H9 (cell line): ENCODE results near the gene AKAP9. TPM values are rescaled to one million over a fixed set of nuclear protein-coding genes. Genes with fewer than 3 reads are reported as not detected.

Experiments
- DNase-seq: peaks from one replicate; pipeline ENCODE4 v3.0.0-alpha.2; 2017
- H2AFZ ChIP-seq: one replicate; pipeline ENCODE4 v1.6.1; 2013; ENCODE audit warnings: mild to moderate bottlenecking, low read length, control low read depth, moderate library complexity
- H2AK5ac ChIP-seq: 2 replicates; pipeline ENCODE4 v1.6.1; 2013; ENCODE audit warnings: low read length, control low read depth, mixed read lengths; ENCODE audit not compliant: insufficient read length
- H2BK120ac ChIP-seq: one replicate; pipeline ENCODE4 v1.6.1; 2013; ENCODE audit warnings: low read depth, mild to moderate bottlenecking, low read length, control low read depth, inconsistent platforms; ENCODE audit not compliant: poor library complexity, severe bottlenecking
- H2BK12ac ChIP-seq: 2 replicates; pipeline ENCODE4 v1.6.1; 2013; ENCODE audit warnings: low read length, control low read depth, mixed read lengths, low read depth; ENCODE audit not compliant: insufficient read length
- H2BK15ac ChIP-seq: 2 replicates; pipeline ENCODE4 v1.6.1; 2013; ENCODE audit warnings: low read depth, low read length, control low read depth
- H2BK20ac ChIP-seq: one replicate; pipeline ENCODE4 v1.6.1; 2013; ENCODE audit warnings: low read depth, mild to moderate bottlenecking, low read length, control low read depth, inconsistent platforms; ENCODE audit not compliant: poor library complexity, severe bottlenecking
- H2BK5ac ChIP-seq: 2 replicates; pipeline ENCODE4 v1.6.1; 2013; ENCODE audit warnings: low read length, control low read depth, mixed read lengths; ENCODE audit not compliant: insufficient read length
- H3K14ac ChIP-seq: 2 replicates; pipeline ENCODE4 v1.6.1; 2013; ENCODE audit warnings: low read length, control low read depth; ENCODE audit not compliant: insufficient read depth
- H3K18ac ChIP-seq: 2 replicates; pipeline ENCODE4 v1.6.1; 2013; ENCODE audit warnings: low read depth, mild to moderate bottlenecking, mixed read lengths, low read length, control low read depth; ENCODE audit not compliant: insufficient read length
- H3K23ac ChIP-seq: 2 replicates; pipeline ENCODE4 v1.6.1; 2013; ENCODE audit warnings: low read length, control low read depth, mixed read lengths, low read depth; ENCODE audit not compliant: insufficient read length
- H3K23me2 ChIP-seq: 2 replicates; pipeline ENCODE4 v1.6.1; 2013; ENCODE audit warnings: low read depth, mild to moderate bottlenecking, mixed read lengths, low read length, control low read depth; ENCODE audit not compliant: insufficient read length, poor library complexity, severe bottlenecking
- H3K27ac ChIP-seq: 2 replicates; pipeline ENCODE4 v1.5.1; 2013; ENCODE audit warnings: low read length, control low read depth, mixed read lengths, low read depth; ENCODE audit not compliant: insufficient read length
- H3K27me3 ChIP-seq: 2 replicates; pipeline ENCODE4 v1.6.1; 2013; ENCODE audit warnings: low read length, control low read depth, inconsistent platforms; ENCODE audit not compliant: insufficient read depth
- H3K4ac ChIP-seq: 2 replicates; pipeline ENCODE4 v1.6.1; 2013; ENCODE audit warnings: low read depth, mild to moderate bottlenecking, control low read depth, inconsistent platforms, low read length, moderate library complexity
- H3K4me1 ChIP-seq: 2 replicates; pipeline ENCODE4 v1.6.1; 2013; ENCODE audit warnings: low read length, control low read depth, inconsistent platforms; ENCODE audit not compliant: insufficient read depth
- H3K4me2 ChIP-seq: 2 replicates; pipeline ENCODE4 v1.6.1; 2013; ENCODE audit warnings: low read length, control low read depth, mixed read lengths; ENCODE audit not compliant: insufficient read length, insufficient read depth
- H3K56ac ChIP-seq: 2 replicates; pipeline ENCODE4 v1.6.1; 2013; ENCODE audit warnings: low read depth, mild to moderate bottlenecking, mixed read lengths, low read length, control low read depth; ENCODE audit not compliant: insufficient read length
- H3K79me1 ChIP-seq: 2 replicates; pipeline ENCODE4 v1.6.1; 2013; ENCODE audit warnings: low read depth, mild to moderate bottlenecking, moderate library complexity, low read length, control low read depth, inconsistent platforms; ENCODE audit not compliant: insufficient read depth, poor library complexity, severe bottlenecking
- H3K79me2 ChIP-seq: 2 replicates; pipeline ENCODE4 v1.6.1; 2013; ENCODE audit warnings: low read length, control low read depth, inconsistent platforms; ENCODE audit not compliant: insufficient read depth
- H3K9ac ChIP-seq: 2 replicates; pipeline ENCODE4 v1.6.1; 2013; ENCODE audit warnings: low read length, control low read depth, mixed read lengths; ENCODE audit not compliant: insufficient read length; ENCODE audit errors: extremely low read depth
- H3K9me3 ChIP-seq: one replicate; pipeline ENCODE4 v1.6.1; 2013; ENCODE audit warnings: low read depth, low read length, inconsistent platforms; ENCODE audit not compliant: control insufficient read depth
- H3T11ph ChIP-seq: one replicate; pipeline ENCODE4 v1.6.1; 2013; ENCODE audit warnings: mild to moderate bottlenecking, low read length, control low read depth, inconsistent platforms
- H4K20me1 ChIP-seq: one replicate; pipeline ENCODE4 v1.6.1; 2013; ENCODE audit not compliant: control insufficient read depth, insufficient read length, insufficient read depth
- H4K5ac ChIP-seq: 2 replicates; pipeline ENCODE4 v1.6.1; 2013; ENCODE audit warnings: low read depth, mild to moderate bottlenecking, mixed read lengths, low read length, control low read depth; ENCODE audit not compliant: insufficient read length
- H4K8ac ChIP-seq: replicated peaks from 2 replicates; pipeline ENCODE4 v1.6.1; 2013; ENCODE audit warnings: low read length, control low read depth, mixed read lengths, low read depth; ENCODE audit not compliant: insufficient read length
- H4K91ac ChIP-seq: 2 replicates; pipeline ENCODE4 v1.6.1; 2013; ENCODE audit warnings: low read depth, mild to moderate bottlenecking, moderate library complexity, mixed read lengths, low read length, control low read depth; ENCODE audit not compliant: insufficient read length
- H3K27ac Mint-ChIP-seq, 3 experiments: 2 replicates in 2 of 3; 3 replicates in 1 of 3; pipeline ENCODE4 v1.8.0; 2020 to 2021; ENCODE audit warnings: mixed read lengths in 3 of 3, mild to moderate bottlenecking in 1 of 3, moderate library complexity in 1 of 3
- H3K27me3 Mint-ChIP-seq: 2 replicates; pipeline ENCODE4 v1.8.0; 2021; ENCODE audit warnings: low read depth, mild to moderate bottlenecking, moderate library complexity, mixed read lengths
- H3K36me3 Mint-ChIP-seq, 3 experiments: 2 replicates in 2 of 3; 3 replicates in 1 of 3; pipeline ENCODE4 v1.8.0; 2020 to 2021; ENCODE audit warnings: low read depth in 3 of 3, mixed read lengths in 3 of 3; ENCODE audit not compliant: insufficient read depth in 1 of 3
- H3K4me1 Mint-ChIP-seq, 2 experiments: 2 replicates each; pipeline ENCODE4 v1.8.0; 2020; ENCODE audit warnings: mixed read lengths in 2 of 2
- H3K4me3 Mint-ChIP-seq, 2 experiments: 2 replicates in 1 of 2; 3 replicates in 1 of 2; pipeline ENCODE4 v1.8.0; 2020 to 2021; ENCODE audit warnings: mild to moderate bottlenecking in 2 of 2, mixed read lengths in 2 of 2, moderate library complexity in 1 of 2
- H3K9me3 Mint-ChIP-seq, 2 experiments: 2 replicates in 1 of 2; 3 replicates in 1 of 2; pipeline ENCODE4 v1.8.0; 2020; ENCODE audit warnings: mild to moderate bottlenecking in 2 of 2, mixed read lengths in 2 of 2, moderate library complexity in 1 of 2
- WGBS: extraction: QIAGEN DNeasy Blood & Tissue Kit; methylation state at CpG from one replicate; pipeline ENCODE4 v1.1.7; 2013; ENCODE audit warnings: missing lambda C conversion rate, low lambda C conversion rate, mixed read lengths; ENCODE audit not compliant: insufficient read length; ENCODE audit errors: extremely low coverage; 5-methylcytosine and 5-hydroxymethylcytosine counted together
- total RNA-seq: library from RNA; stranded (reverse); gene quantifications from 2 replicates; pipeline ENCODE4 v1.2.1, GENCODE V29; 2021
- TF ChIP-seq, protein P1 (sequence below): fragments of 200-600 bp; sonication (generic); conservative IDR thresholded peaks from 3 replicates; pipeline ENCODE4 v1.8.0; 2021; ENCODE audit warnings: antibody characterized with exemption, mild to moderate bottlenecking

Gene AKAP9
- total RNA-seq, 1 experiment from 2014 or later = 22.4 TPM

DNA sequence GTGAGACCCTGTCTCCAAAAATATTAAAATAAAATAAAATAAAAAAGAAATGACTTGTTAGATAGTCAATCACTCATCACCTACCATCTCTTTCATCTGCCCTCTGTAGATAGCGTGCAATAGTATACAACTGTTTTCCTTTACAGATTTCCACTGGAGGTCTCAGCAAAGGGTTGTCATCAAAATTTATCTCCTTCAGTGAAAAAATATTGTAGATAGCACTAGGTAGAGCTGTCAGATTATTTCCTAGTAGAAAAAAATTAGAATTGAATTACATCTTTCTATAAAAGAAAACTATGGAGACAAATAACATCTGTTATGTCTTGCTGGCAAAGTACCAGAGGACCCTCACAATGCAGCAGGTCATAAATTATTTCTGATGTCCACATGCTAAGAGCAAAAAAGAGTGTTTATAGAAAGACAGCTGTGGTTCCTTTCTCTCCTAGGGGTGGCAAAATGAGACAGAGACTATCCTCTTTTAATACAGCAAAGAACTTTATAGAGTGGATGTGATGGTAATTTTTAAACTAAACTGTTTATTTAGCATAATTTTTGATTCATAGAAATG, 209.9 kb downstream of the AKAP9 start:
- Histone ChIP-seq H4K20me1 (no peaks in the 10 kb centered on the region), H3K27me3 (no peaks in the 10 kb centered on the region), H2AFZ (no peak overlapping the region), H4K5ac (no peak overlapping the region), H3K4me1 (no peaks in the 10 kb centered on the region), H4K91ac (no peak overlapping the region), H2BK20ac (no peak overlapping the region), H3K23ac (no peak overlapping the region), H3K79me2 (no peaks in the 10 kb centered on the region), H3K27ac (no peak overlapping the region), H3K56ac (no peak overlapping the region), H3K4me2 (no peak overlapping the region), H3K23me2 (no peaks in the 10 kb centered on the region), H3K9me3 (no peaks in the 10 kb centered on the region), H3K18ac (no peak overlapping the region), H3T11ph (no peak overlapping the region), H4K8ac (no peak overlapping the region), H3K4ac (no peak overlapping the region), H3K9ac (no peak overlapping the region), H3K14ac (no peak overlapping the region), H2BK120ac (no peak overlapping the region), H2BK12ac (no peak overlapping the region), H2BK5ac (no peak overlapping the region), H2BK15ac (no peak overlapping the region), H2AK5ac (no peak overlapping the region), H3K79me1 (no peaks in the 10 kb centered on the region)
- no peaks in the 10 kb centered on the region for H3K36me3 Mint-ChIP-seq
- H3K4me1 Mint-ChIP-seq = no peaks in the 10 kb centered on the region
- H3K27ac Mint-ChIP-seq = no peak overlapping the region; a peak in 1 of 7 replicates
- TF ChIP-seq, protein P1, sequence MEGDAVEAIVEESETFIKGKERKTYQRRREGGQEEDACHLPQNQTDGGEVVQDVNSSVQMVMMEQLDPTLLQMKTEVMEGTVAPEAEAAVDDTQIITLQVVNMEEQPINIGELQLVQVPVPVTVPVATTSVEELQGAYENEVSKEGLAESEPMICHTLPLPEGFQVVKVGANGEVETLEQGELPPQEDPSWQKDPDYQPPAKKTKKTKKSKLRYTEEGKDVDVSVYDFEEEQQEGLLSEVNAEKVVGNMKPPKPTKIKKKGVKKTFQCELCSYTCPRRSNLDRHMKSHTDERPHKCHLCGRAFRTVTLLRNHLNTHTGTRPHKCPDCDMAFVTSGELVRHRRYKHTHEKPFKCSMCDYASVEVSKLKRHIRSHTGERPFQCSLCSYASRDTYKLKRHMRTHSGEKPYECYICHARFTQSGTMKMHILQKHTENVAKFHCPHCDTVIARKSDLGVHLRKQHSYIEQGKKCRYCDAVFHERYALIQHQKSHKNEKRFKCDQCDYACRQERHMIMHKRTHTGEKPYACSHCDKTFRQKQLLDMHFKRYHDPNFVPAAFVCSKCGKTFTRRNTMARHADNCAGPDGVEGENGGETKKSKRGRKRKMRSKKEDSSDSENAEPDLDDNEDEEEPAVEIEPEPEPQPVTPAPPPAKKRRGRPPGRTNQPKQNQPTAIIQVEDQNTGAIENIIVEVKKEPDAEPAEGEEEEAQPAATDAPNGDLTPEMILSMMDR = no peak
- no peaks in the 10 kb centered on the region for H3K9me3 Mint-ChIP-seq
- WGBS = no CpG with 5 or more reads among the region's 1 CpG
- no peak for DNase-seq
- H3K4me3 Mint-ChIP-seq = no peak overlapping the region
- no peaks in the 10 kb centered on the region for H3K27me3 Mint-ChIP-seq
